KMS-11 (cell line): ENCODE results near the gene WNT8A.
A peak's percentile ranks its signal among the peaks of the same experiment; 100 is the strongest.

Source experiments
- H2AFZ ChIP-seq: fragments of 200-600 bp; sonication (generic); 2 replicates; pipeline ENCODE4 v1.6.1; 2016; ENCODE audit warnings: antibody characterized with exemption, mixed run types, low read depth
- H3K27ac ChIP-seq: fragments of 200-600 bp; sonication (generic); 2 replicates; pipeline ENCODE4 v1.6.1; 2016; ENCODE audit warnings: mild to moderate bottlenecking, mixed run types
- H3K27me3 ChIP-seq: fragments of 200-600 bp; sonication (generic); 2 replicates; pipeline ENCODE4 v1.6.1; 2017; ENCODE audit warnings: mild to moderate bottlenecking, low read depth, mixed run types, moderate library complexity; ENCODE audit not compliant: insufficient read depth
- H3K36me3 ChIP-seq: fragments of 200-600 bp; sonication (generic); 2 replicates; pipeline ENCODE4 v1.6.1; 2017; ENCODE audit warnings: mild to moderate bottlenecking, mixed run types; ENCODE audit not compliant: insufficient read depth
- H3K4me1 ChIP-seq: fragments of 200-600 bp; sonication (generic); 2 replicates; pipeline ENCODE4 v1.6.1; 2016; ENCODE audit warnings: mild to moderate bottlenecking, low read depth, mixed run types; ENCODE audit not compliant: poor library complexity, severe bottlenecking
- H3K4me2 ChIP-seq: fragments of 200-600 bp; sonication (generic); 2 replicates; pipeline ENCODE4 v1.7.0; 2016; ENCODE audit warnings: mild to moderate bottlenecking, mixed run types
- H3K4me3 ChIP-seq: fragments of 200-600 bp; sonication (generic); IDR thresholded peaks from 2 replicates; pipeline ENCODE4 v1.6.1; 2017; ENCODE audit warnings: low read depth, low read length, mixed read lengths; ENCODE audit not compliant: insufficient read depth
- H3K79me2 ChIP-seq: fragments of 200-600 bp; sonication (generic); 2 replicates; pipeline ENCODE4 v1.6.1; 2016; ENCODE audit warnings: low read depth, mixed run types; ENCODE audit not compliant: insufficient read depth
- H3K9ac ChIP-seq: fragments of 200-600 bp; sonication (generic); 2 replicates; pipeline ENCODE4 v1.6.1; 2016; ENCODE audit warnings: mild to moderate bottlenecking, mixed run types
- H4K20me1 ChIP-seq: fragments of 200-600 bp; sonication (generic); 2 replicates; pipeline ENCODE4 v1.6.1; 2016; ENCODE audit warnings: mild to moderate bottlenecking, mixed run types; ENCODE audit not compliant: insufficient read depth
- TF ChIP-seq, protein P1 (sequence below): fragments of 200-600 bp; sonication (generic); conservative IDR thresholded peaks from 2 replicates; pipeline ENCODE4 v1.6.1; 2017; ENCODE audit warnings: low read depth, mild to moderate bottlenecking, antibody characterized with exemption, low read length, moderate library complexity, mixed read lengths

The WNT8A gene, protein sequence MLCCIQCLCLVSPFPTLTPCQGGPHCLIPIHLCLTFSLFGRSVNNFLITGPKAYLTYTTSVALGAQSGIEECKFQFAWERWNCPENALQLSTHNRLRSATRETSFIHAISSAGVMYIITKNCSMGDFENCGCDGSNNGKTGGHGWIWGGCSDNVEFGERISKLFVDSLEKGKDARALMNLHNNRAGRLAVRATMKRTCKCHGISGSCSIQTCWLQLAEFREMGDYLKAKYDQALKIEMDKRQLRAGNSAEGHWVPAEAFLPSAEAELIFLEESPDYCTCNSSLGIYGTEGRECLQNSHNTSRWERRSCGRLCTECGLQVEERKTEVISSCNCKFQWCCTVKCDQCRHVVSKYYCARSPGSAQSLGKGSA

DNA sequence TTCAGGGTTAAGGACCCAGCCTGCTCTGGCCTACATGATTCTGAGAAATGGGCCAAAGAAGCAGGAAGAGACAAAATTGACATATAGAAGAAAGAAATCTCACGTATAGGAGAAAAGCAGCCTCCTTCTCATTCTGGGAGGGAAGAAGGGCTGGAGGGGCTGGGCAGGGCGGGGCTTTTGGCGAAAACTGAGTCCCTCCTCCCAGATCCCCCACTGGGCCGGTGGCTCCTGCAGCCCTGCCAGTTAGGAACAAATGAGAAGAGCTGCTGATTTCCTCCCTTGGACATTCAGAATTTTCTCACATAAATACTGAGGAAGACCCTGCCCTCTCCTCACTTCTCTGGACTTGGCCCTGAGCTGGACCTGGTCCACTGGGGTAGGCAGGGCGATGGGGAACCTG lies at the start of gene WNT8A:
Gene WNT8A, plus strand, starts transcription at position 332 of the 400 bp plus-strand sequence. CDS start 95 bp downstream, outside the sequence.
- TF ChIP-seq, protein P1, sequence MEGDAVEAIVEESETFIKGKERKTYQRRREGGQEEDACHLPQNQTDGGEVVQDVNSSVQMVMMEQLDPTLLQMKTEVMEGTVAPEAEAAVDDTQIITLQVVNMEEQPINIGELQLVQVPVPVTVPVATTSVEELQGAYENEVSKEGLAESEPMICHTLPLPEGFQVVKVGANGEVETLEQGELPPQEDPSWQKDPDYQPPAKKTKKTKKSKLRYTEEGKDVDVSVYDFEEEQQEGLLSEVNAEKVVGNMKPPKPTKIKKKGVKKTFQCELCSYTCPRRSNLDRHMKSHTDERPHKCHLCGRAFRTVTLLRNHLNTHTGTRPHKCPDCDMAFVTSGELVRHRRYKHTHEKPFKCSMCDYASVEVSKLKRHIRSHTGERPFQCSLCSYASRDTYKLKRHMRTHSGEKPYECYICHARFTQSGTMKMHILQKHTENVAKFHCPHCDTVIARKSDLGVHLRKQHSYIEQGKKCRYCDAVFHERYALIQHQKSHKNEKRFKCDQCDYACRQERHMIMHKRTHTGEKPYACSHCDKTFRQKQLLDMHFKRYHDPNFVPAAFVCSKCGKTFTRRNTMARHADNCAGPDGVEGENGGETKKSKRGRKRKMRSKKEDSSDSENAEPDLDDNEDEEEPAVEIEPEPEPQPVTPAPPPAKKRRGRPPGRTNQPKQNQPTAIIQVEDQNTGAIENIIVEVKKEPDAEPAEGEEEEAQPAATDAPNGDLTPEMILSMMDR: no peak
- no peak within 1 kb of the TSS for H2AFZ ChIP-seq
- no peak within 1 kb of the TSS for H3K9ac ChIP-seq
- no peaks in the 10 kb centered on the region for H3K27me3 ChIP-seq
- no peak within 1 kb of the TSS for H3K4me2 ChIP-seq
- peaks cover 7% of the 10 kb centered on the region for H3K4me1 ChIP-seq
- H4K20me1 ChIP-seq: no peaks in the 10 kb centered on the region
- no peak within 1 kb of the TSS for H3K4me3 ChIP-seq
- H3K27ac ChIP-seq: no peak within 1 kb of the TSS
- H3K79me2 ChIP-seq: no peaks in the 10 kb centered on the region
- no peaks in the 10 kb centered on the region for H3K36me3 ChIP-seq

DNA sequence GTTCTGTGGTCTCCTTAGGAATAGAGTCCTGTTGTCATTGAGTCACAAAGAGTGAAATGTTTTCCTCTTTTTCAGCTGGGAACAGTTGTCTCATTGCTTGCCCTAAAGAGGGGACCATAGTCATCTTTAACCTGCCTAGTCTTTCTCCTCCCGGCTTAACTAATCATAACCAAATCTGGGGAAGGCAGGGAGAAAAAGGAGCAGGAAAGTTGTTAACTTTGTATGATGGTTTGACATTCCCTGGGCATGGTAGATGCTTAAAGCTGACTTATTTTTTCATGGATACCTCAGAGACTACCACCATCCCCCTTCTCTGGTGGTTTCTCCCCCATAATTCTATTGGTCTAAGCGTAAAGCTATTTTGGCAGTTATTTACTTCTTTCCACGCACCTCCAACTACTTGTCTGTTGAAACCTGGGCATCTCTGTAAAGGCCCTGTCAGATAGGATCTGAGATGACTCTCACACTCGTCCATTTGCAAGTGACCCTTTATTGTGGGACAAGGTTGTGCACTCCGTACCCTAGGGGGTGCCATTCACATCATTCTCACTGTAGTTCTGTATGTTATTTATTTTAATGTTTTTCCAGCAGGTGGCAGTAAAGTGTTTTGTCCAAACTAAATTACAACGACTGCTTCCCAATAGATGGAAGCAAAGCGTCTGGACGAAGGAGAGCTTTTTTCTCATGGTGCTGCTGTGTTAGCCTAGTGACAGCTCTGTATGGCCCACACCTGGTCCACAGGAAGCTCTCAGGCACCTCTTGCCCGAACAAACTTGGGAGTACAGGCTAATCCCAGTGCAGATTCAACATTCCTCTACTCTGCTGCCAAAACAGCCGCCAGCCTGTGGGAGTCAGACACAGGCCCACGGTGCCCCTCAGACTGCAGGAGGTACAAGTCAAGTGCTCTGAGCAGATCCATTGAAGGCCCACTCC lies 48.0 kb upstream of the WNT8A start:
- Histone ChIP-seq H3K79me2 (peaks cover 15% of the 10 kb centered on the region), H3K4me3 (no peak overlapping the region), H3K4me1 (peaks cover 37% of the 10 kb centered on the region), H3K9ac (no peak overlapping the region), H3K27ac (no peak overlapping the region), H3K27me3 (no peaks in the 10 kb centered on the region), H4K20me1 (no peaks in the 10 kb centered on the region), H3K4me2 (peak overlapping the region; percentile 9; the same call in 1 of the 2 replicates), H2AFZ (peak overlapping the region; percentile 77), H3K36me3 (no peaks in the 10 kb centered on the region)
- TF ChIP-seq, protein P1: peak; percentile 93

DNA sequence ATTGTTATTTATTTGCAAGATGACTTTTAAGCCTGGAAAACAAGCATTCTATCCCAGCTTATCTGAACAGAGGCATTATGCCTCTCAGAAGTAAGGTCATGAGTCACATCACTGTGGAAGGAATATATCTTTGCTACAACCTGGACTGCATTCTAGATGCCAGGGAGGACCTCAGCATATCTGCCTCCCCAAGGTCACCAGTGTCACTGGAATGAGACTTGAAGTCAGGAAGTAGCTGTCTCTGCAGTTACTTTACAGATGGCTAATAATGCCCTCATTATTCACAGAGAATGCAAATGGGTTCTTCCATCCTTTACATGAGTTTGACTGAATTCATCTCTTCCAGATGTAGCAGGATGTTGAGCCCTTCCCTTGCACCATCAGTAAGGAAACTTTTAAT lies 46.6 kb upstream of the WNT8A start:
- Histone ChIP-seq H3K27me3 (no peaks in the 10 kb centered on the region), H3K4me2 (no peak overlapping the region), H4K20me1 (no peaks in the 10 kb centered on the region), H2AFZ (no peak overlapping the region), H3K36me3 (no peaks in the 10 kb centered on the region), H3K79me2 (peaks cover under 1% of the 10 kb centered on the region; the same call in 1 of the 2 replicates), H3K9ac (no peak overlapping the region), H3K4me1 (peaks cover 28% of the 10 kb centered on the region), H3K27ac (no peak overlapping the region), H3K4me3 (no peak overlapping the region)
- TF ChIP-seq, protein P1: no peak

DNA sequence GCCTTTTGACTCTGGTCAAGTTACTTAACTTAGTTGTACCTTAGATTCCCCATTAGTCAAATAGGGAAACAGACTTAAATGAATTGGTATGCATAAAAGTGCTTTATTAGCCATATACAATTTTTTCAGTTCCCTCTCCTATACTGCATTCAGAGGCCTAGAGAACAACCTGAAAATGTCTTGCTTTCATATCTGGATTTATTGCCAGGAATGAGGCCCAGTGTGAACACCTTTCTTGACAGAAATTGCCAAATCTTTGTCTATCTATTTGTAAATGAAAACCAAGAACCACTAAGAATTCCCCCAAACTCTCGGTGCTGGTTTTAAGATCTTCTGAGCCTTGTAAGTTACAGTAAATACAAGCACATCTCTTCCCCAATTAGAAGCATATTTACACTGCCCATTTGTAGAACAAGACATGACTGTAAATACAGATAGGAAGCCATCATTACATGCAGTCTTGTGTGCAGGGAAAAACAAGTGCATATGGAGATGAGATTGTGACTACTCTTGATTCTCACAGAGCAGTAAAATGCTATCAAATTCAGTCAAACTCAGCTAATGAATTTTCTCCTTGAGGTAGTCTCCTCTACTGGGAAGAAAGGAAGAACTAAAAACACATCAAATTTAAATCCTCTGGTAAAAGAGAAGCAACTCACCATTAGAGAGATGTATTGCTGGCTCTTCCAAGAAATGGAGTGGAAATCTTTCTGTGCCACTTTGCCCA lies 45.8 kb upstream of the WNT8A start:
- peaks cover 28% of the 10 kb centered on the region for H3K4me1 ChIP-seq
- no peaks in the 10 kb centered on the region for H3K79me2 ChIP-seq
- no peaks in the 10 kb centered on the region for H3K36me3 ChIP-seq
- H4K20me1 ChIP-seq: no peaks in the 10 kb centered on the region
- no peak overlapping the region for H2AFZ ChIP-seq
- TF ChIP-seq, protein P1: no peak
- no peak overlapping the region for H3K9ac ChIP-seq
- no peaks in the 10 kb centered on the region for H3K27me3 ChIP-seq
- H3K27ac ChIP-seq: no peak overlapping the region
- no peak overlapping the region for H3K4me3 ChIP-seq
- no peak overlapping the region for H3K4me2 ChIP-seq
